ENCODE results near the gene LRP5.
"Not testable (repeated sequence)": the region's sequence is repeated elsewhere in the genome, so short reads cannot be mapped to it uniquely, and the experiment has no call there.

Gene LRP5

GRCh38 chr11:68341557-68342458 lies 29.4 kb downstream of the LRP5 start:
- no peak for DNase-seq
- Mint-ChIP-seq H3K9me3 (no peaks in the 10 kb centered on the region), H3K4me1 (peaks cover 47% of the 10 kb centered on the region), H3K27me3 (no peaks in the 10 kb centered on the region), H3K27ac (peak overlapping the region in 1 of 2 donors; percentile 13), H3K4me3 (peak overlapping the region in 1 of 2 donors; percentile 12)
- no peak for ATAC-seq

GRCh38 chr11:68342459-68343158 lies 30.2 kb downstream of the LRP5 start:
- Mint-ChIP-seq H3K27ac (no peak overlapping the region), H3K27me3 (no peaks in the 10 kb centered on the region), H3K4me3 (no peak overlapping the region), H3K9me3 (no peaks in the 10 kb centered on the region), H3K4me1 (peaks cover 39% of the 10 kb centered on the region)
- DNase-seq (no peak), ATAC-seq (no peak)

- Mint-ChIP-seq H3K4me1 (peaks cover 28% of the 10 kb centered on the region), H3K4me3 (no peak overlapping the region), H3K27me3 (no peaks in the 10 kb centered on the region), H3K9me3 (no peaks in the 10 kb centered on the region), H3K27ac (peak overlapping the region in 1 of 2 donors; percentile 72)
- no peak for ATAC-seq
- DNase-seq = no peak
These were observed 31.4 kb downstream of the LRP5 start for GRCh38 chr11:68343761-68344256.

GRCh38 chr11:68344821-68345220 lies 32.4 kb downstream of the LRP5 start:
- peaks cover 23% of the 10 kb centered on the region for H3K4me1 Mint-ChIP-seq
- H3K9me3 Mint-ChIP-seq, H3K27me3 Mint-ChIP-seq, H3K4me3 Mint-ChIP-seq, ATAC-seq, DNase-seq, H3K27ac Mint-ChIP-seq: not testable (repeated sequence)

- H3K4me3 Mint-ChIP-seq = no peak overlapping the region
These were observed 33.5 kb downstream of the LRP5 start for GRCh38 chr11:68345776-68346461.

GRCh38 chr11:68346462-68346790 lies 34.0 kb downstream of the LRP5 start:
- H3K9me3 Mint-ChIP-seq = no peaks in the 10 kb centered on the region
- H3K27me3 Mint-ChIP-seq = no peaks in the 10 kb centered on the region
- H3K4me3 Mint-ChIP-seq = no peak overlapping the region
- no peak overlapping the region for H3K27ac Mint-ChIP-seq
- H3K4me1 Mint-ChIP-seq = peaks cover 7% of the 10 kb centered on the region
- DNase-seq (no peak), ATAC-seq (no peak)

More at GRCh38 chr11:68345776-68346461, 33.5 kb downstream of the LRP5 start:
- ATAC-seq = no peak
- DNase-seq = no peak
- no peaks in the 10 kb centered on the region for H3K27me3 Mint-ChIP-seq
- peak overlapping the region in 1 of 2 donors; percentile 29 for H3K27ac Mint-ChIP-seq
- H3K4me1 Mint-ChIP-seq = peaks cover 12% of the 10 kb centered on the region
- H3K9me3 Mint-ChIP-seq = no peaks in the 10 kb centered on the region

GRCh38 chr11:68347345-68347744 lies 35.0 kb downstream of the LRP5 start:
- ATAC-seq (no peak), DNase-seq (no peak)
- Mint-ChIP-seq H3K27ac (no peak overlapping the region), H3K4me1 (no peaks in the 10 kb centered on the region), H3K27me3 (no peaks in the 10 kb centered on the region), H3K9me3 (no peaks in the 10 kb centered on the region), H3K4me3 (no peak overlapping the region)

GRCh38 chr11:68347841-68348240 lies 35.5 kb downstream of the LRP5 start:
- H3K4me1 Mint-ChIP-seq = no peaks in the 10 kb centered on the region
- no peaks in the 10 kb centered on the region for H3K9me3 Mint-ChIP-seq
- no peaks in the 10 kb centered on the region for H3K27me3 Mint-ChIP-seq
- no peak for DNase-seq
- H3K27ac Mint-ChIP-seq = no peak overlapping the region
- H3K4me3 Mint-ChIP-seq = no peak overlapping the region
- no peak for ATAC-seq

GRCh38 chr11:68349461-68350249 lies 37.3 kb downstream of the LRP5 start:
- ATAC-seq (no peak), DNase-seq (no peak)
- H3K27ac Mint-ChIP-seq = no peak overlapping the region
- H3K9me3 Mint-ChIP-seq = no peaks in the 10 kb centered on the region
- no peaks in the 10 kb centered on the region for H3K27me3 Mint-ChIP-seq
- no peaks in the 10 kb centered on the region for H3K4me1 Mint-ChIP-seq
- H3K4me3 Mint-ChIP-seq = no peak overlapping the region

- H3K27ac Mint-ChIP-seq = no peak overlapping the region
- no peaks in the 10 kb centered on the region for H3K4me1 Mint-ChIP-seq
- no peak for ATAC-seq
These were observed 38.5 kb downstream of the LRP5 start for GRCh38 chr11:68350759-68351449.

GRCh38 chr11:68351450-68352275 lies 39.3 kb downstream of the LRP5 start:
- no peaks in the 10 kb centered on the region for H3K27me3 Mint-ChIP-seq
- ATAC-seq = no peak
- H3K9me3 Mint-ChIP-seq = no peaks in the 10 kb centered on the region
- H3K4me1 Mint-ChIP-seq = no peaks in the 10 kb centered on the region
- H3K27ac Mint-ChIP-seq = no peak overlapping the region
- no peak for DNase-seq
- H3K4me3 Mint-ChIP-seq = no peak overlapping the region

More at GRCh38 chr11:68350759-68351449, 38.5 kb downstream of the LRP5 start:
- Mint-ChIP-seq H3K4me3 (no peak overlapping the region), H3K27me3 (no peaks in the 10 kb centered on the region), H3K9me3 (no peaks in the 10 kb centered on the region)
- no peak for DNase-seq

- Mint-ChIP-seq H3K27ac (no peak overlapping the region), H3K9me3 (no peaks in the 10 kb centered on the region), H3K4me1 (no peaks in the 10 kb centered on the region), H3K4me3 (no peak overlapping the region), H3K27me3 (no peaks in the 10 kb centered on the region)
- no peak for ATAC-seq
- DNase-seq = no peak
These were observed 40.2 kb downstream of the LRP5 start for GRCh38 chr11:68352591-68352990.

- Mint-ChIP-seq H3K4me1 (no peaks in the 10 kb centered on the region), H3K27ac (peak overlapping the region in 1 of 2 donors; percentile 59), H3K4me3 (no peak overlapping the region), H3K9me3 (no peaks in the 10 kb centered on the region), H3K27me3 (no peaks in the 10 kb centered on the region)
- ATAC-seq (no peak), DNase-seq (no peak)
These were observed 40.7 kb downstream of the LRP5 start for GRCh38 chr11:68353118-68353517.

GRCh38 chr11:68353669-68354068 lies 41.3 kb downstream of the LRP5 start:
- Mint-ChIP-seq H3K9me3 (no peaks in the 10 kb centered on the region), H3K4me1 (no peaks in the 10 kb centered on the region), H3K27me3 (no peaks in the 10 kb centered on the region), H3K4me3 (no peak overlapping the region), H3K27ac (no peak overlapping the region)
- DNase-seq (no peak), ATAC-seq (no peak)
